GM11168 (cell line): ENCODE results near the gene UBE2H.
"Not testable (repeated sequence)": the region's sequence is repeated elsewhere in the genome, so short reads cannot be mapped to it uniquely, and the experiment has no call there.

Experiments
- in situ Hi-C: fragments of 300-500 bp; cut with MboI; formaldehyde crosslinking; loops from one replicate; pipeline ENCODE4 v1.12.0; 2022; ENCODE audit warnings: low sequenced_read_pairs; ENCODE audit not compliant: unreplicated experiment

UBE2H gene

GRCh38 chr7:129883151-129883550 lies 69.6 kb downstream of the UBE2H start:
- in situ Hi-C loops, result no loop called here

- in situ Hi-C loops, result no loop called here
Measured at GRCh38 chr7:129882531-129882930, 70.2 kb downstream of the UBE2H start.

GRCh38 chr7:129877146-129877792 lies 75.5 kb downstream of the UBE2H start:
- in situ Hi-C loops, result no loop called here

GRCh38 chr7:129875745-129876411 lies 76.9 kb downstream of the UBE2H start:
- in situ Hi-C loops, result no loop called here

GRCh38 chr7:129875160-129875559 lies 77.6 kb downstream of the UBE2H start:
- in situ Hi-C loops, result no loop called here

GRCh38 chr7:129874722-129875121 lies 78.0 kb downstream of the UBE2H start:
- in situ Hi-C loops, result no loop called here

- in situ Hi-C loops, result no loop called here
Measured at GRCh38 chr7:129872054-129872453, 80.7 kb downstream of the UBE2H start.

- in situ Hi-C loops, result no loop called here
Measured at GRCh38 chr7:129870668-129871067, 82.1 kb downstream of the UBE2H start.

- in situ Hi-C loops, result no loop called here
Measured at GRCh38 chr7:129866251-129866650, 86.5 kb downstream of the UBE2H start.

GRCh38 chr7:129865925-129866201 lies 86.9 kb downstream of the UBE2H start:
- in situ Hi-C loops, result no loop called here

GRCh38 chr7:129865093-129865924 lies 87.5 kb downstream of the UBE2H start:
- in situ Hi-C loops, result no loop called here

GRCh38 chr7:129864676-129865075 lies 88.1 kb downstream of the UBE2H start:
- in situ Hi-C loops, result not testable (repeated sequence)

GRCh38 chr7:129864042-129864441 lies 88.7 kb downstream of the UBE2H start:
- in situ Hi-C loops, result no loop called here

GRCh38 chr7:129862682-129863081 lies 90.1 kb downstream of the UBE2H start:
- in situ Hi-C loops, result no loop called here

GRCh38 chr7:129860784-129861183 lies 92.0 kb downstream of the UBE2H start:
- in situ Hi-C loops, result not testable (repeated sequence)

- in situ Hi-C loops, result no loop called here
Measured at GRCh38 chr7:129859183-129859582, 93.6 kb downstream of the UBE2H start.

- in situ Hi-C loops, result no loop called here
Measured at GRCh38 chr7:129858490-129858889, 94.3 kb downstream of the UBE2H start.

GRCh38 chr7:129857313-129857712 lies 95.4 kb downstream of the UBE2H start:
- in situ Hi-C loops, result no loop called here

GRCh38 chr7:129855935-129856717 lies 96.6 kb downstream of the UBE2H start:
- in situ Hi-C loops, result no loop called here

GRCh38 chr7:129855234-129855673 lies 97.5 kb downstream of the UBE2H start:
- in situ Hi-C loops, result no loop called here

GRCh38 chr7:129854401-129854800 lies 98.4 kb downstream of the UBE2H start:
- in situ Hi-C loops, result no loop called here
